ENCODE results near the gene CD300H. TPM values are rescaled to one million over a fixed set of nuclear protein-coding genes. Genes with fewer than 3 reads are reported as not detected.
"Not testable (repeated sequence)": the region's sequence is repeated elsewhere in the genome, so short reads cannot be mapped to it uniquely, and the experiment has no call there.

Gene CD300H
- total RNA-seq, 1 experiment from 2014 or later: not detected

GRCh38 chr17:74565126-74565525 lies 2.2 kb downstream of the CD300H start:
- DNase-seq: no peak
- BruUV-seq (replicated peaks): no TSS peak
- H3K4me3 Mint-ChIP-seq (ENCODE audit: low read depth, unreplicated experiment): no peak overlapping the region

GRCh38 chr17:74563358-74563757 lies 4.0 kb downstream of the CD300H start:
- Mint-ChIP-seq H3K9me3 (ENCODE audit: low read depth, unreplicated experiment) (peaks cover 7% of the 10 kb centered on the region), H3K27ac (ENCODE audit: unreplicated experiment) (no peak overlapping the region), H3K4me1 (ENCODE audit: low read depth, unreplicated experiment) (peaks cover 5% of the 10 kb centered on the region), H3K36me3 (ENCODE audit: insufficient read depth, unreplicated experiment) (no peaks in the 10 kb centered on the region), H3K27me3 (ENCODE audit: unreplicated experiment) (peaks cover 87% of the 10 kb centered on the region), H3K4me3 (ENCODE audit: low read depth, unreplicated experiment) (no peak overlapping the region)
- no peak for DNase-seq
- no TSS peak for BruUV-seq (replicated peaks)
- no peak for TF ChIP-seq CTCF (IDR thresholded peaks at IDR 0.05; ENCODE audit: unreplicated experiment)
- intact Hi-C loops (cut with micrococcal nuclease; ENCODE audit: unreplicated experiment): no loop called here
- CTCF ChIA-PET: no interaction called here

More at GRCh38 chr17:74565126-74565525, 2.2 kb downstream of the CD300H start:
- H3K36me3 Mint-ChIP-seq (ENCODE audit: insufficient read depth, unreplicated experiment): peaks cover 5% of the 10 kb centered on the region
- peaks cover 12% of the 10 kb centered on the region for H3K9me3 Mint-ChIP-seq (ENCODE audit: low read depth, unreplicated experiment)
- CTCF ChIA-PET: no interaction called here
- intact Hi-C loops (cut with micrococcal nuclease; ENCODE audit: unreplicated experiment): no loop called here
- H3K4me1 Mint-ChIP-seq (ENCODE audit: low read depth, unreplicated experiment): peaks cover 13% of the 10 kb centered on the region
- no peak for TF ChIP-seq CTCF (IDR thresholded peaks at IDR 0.05; ENCODE audit: unreplicated experiment)
- H3K27ac Mint-ChIP-seq (ENCODE audit: unreplicated experiment): no peak overlapping the region
- peaks cover 89% of the 10 kb centered on the region for H3K27me3 Mint-ChIP-seq (ENCODE audit: unreplicated experiment)

- CTCF ChIA-PET: no interaction called here
- no peak for DNase-seq
- Mint-ChIP-seq H3K9me3 (ENCODE audit: low read depth, unreplicated experiment) (peaks cover 5% of the 10 kb centered on the region), H3K27ac (ENCODE audit: unreplicated experiment) (no peak overlapping the region), H3K4me1 (ENCODE audit: low read depth, unreplicated experiment) (no peaks in the 10 kb centered on the region), H3K36me3 (ENCODE audit: insufficient read depth, unreplicated experiment) (no peaks in the 10 kb centered on the region), H3K4me3 (ENCODE audit: low read depth, unreplicated experiment) (no peak overlapping the region), H3K27me3 (ENCODE audit: unreplicated experiment) (peaks cover 87% of the 10 kb centered on the region)
- TF ChIP-seq CTCF (IDR thresholded peaks at IDR 0.05; ENCODE audit: unreplicated experiment): no peak
- BruUV-seq (replicated peaks): no TSS peak
- intact Hi-C loops (cut with micrococcal nuclease; ENCODE audit: unreplicated experiment): no loop called here
Observed at GRCh38 chr17:74561586-74561985, 5.7 kb downstream of the CD300H start.

GRCh38 chr17:74558882-74559519 lies 8.3 kb downstream of the CD300H start:
- H3K36me3 Mint-ChIP-seq (ENCODE audit: insufficient read depth, unreplicated experiment): no peaks in the 10 kb centered on the region
- peaks cover 86% of the 10 kb centered on the region for H3K27me3 Mint-ChIP-seq (ENCODE audit: unreplicated experiment)
- CTCF ChIA-PET: interaction anchor here (0.6 kb wide), 1 partner anchor 1226 kb away, joined by 3 read pairs; no protein-coding TSS in a partner anchor
- no peak for DNase-seq
- intact Hi-C loops (cut with micrococcal nuclease; ENCODE audit: unreplicated experiment): no loop called here
- peaks cover 5% of the 10 kb centered on the region for H3K9me3 Mint-ChIP-seq (ENCODE audit: low read depth, unreplicated experiment)
- H3K4me3 Mint-ChIP-seq (ENCODE audit: low read depth, unreplicated experiment): no peak overlapping the region
- H3K27ac Mint-ChIP-seq (ENCODE audit: unreplicated experiment): no peak overlapping the region
- no peak for TF ChIP-seq CTCF (IDR thresholded peaks at IDR 0.05; ENCODE audit: unreplicated experiment)
- no TSS peak for BruUV-seq (replicated peaks)
- H3K4me1 Mint-ChIP-seq (ENCODE audit: low read depth, unreplicated experiment): no peaks in the 10 kb centered on the region

GRCh38 chr17:74558402-74558801 lies 8.9 kb downstream of the CD300H start:
- H3K9me3 Mint-ChIP-seq (ENCODE audit: low read depth, unreplicated experiment); intact Hi-C loops (cut with micrococcal nuclease; ENCODE audit: unreplicated experiment); H3K4me1 Mint-ChIP-seq (ENCODE audit: low read depth, unreplicated experiment); H3K27ac Mint-ChIP-seq (ENCODE audit: unreplicated experiment); BruUV-seq (replicated peaks); DNase-seq; H3K4me3 Mint-ChIP-seq (ENCODE audit: low read depth, unreplicated experiment); H3K36me3 Mint-ChIP-seq (ENCODE audit: insufficient read depth, unreplicated experiment): not testable (repeated sequence)
- CTCF ChIA-PET: interaction anchor here (0.6 kb wide), 1 partner anchor 1227 kb away, joined by 3 read pairs; no protein-coding TSS in a partner anchor
- H3K27me3 Mint-ChIP-seq (ENCODE audit: unreplicated experiment): peaks cover 86% of the 10 kb centered on the region
